Endothelial cell of umbilical vein (primary cell): ENCODE data around the gene ULBP2. TPM values are rescaled to one million over a fixed set of nuclear protein-coding genes. Genes with fewer than 3 reads are reported as not detected.

Experiments
- BruUV-seq: library from RNA; stranded (reverse); fragments of 400-500 nt; replicated peaks from 2 replicates; lab custom pipeline; 2021; lab: Mats Ljungman, UMichigan
- CTCF ChIA-PET: fragments of 300-600, 350-600 bp; sonication (Branson Sonifier 250); formaldehyde crosslinking; loops from one replicate; lab custom pipeline; 2021; ENCODE audit warnings: antibody characterized with exemption, inconsistent platforms; lab: Charles Lee
- POLR2A ChIA-PET: fragments of 300-600, 350-600 bp; sonication (Branson Sonifier 250); formaldehyde crosslinking; loops from one replicate; lab custom pipeline; 2021; ENCODE audit warnings: antibody characterized with exemption, inconsistent platforms; lab: Charles Lee
- DNase-seq: peaks from one replicate; pipeline ENCODE4 v3.0.0-alpha.2; 2011; ENCODE audit warnings: low read depth, low spot score
- FAIRE-seq: peaks from 2 replicates; lab custom pipeline; 2011; peaks lifted over from hg19 to GRCh38; lab: Jason Lieb, UNC
- H2AFZ ChIP-seq: 2 replicates; pipeline ENCODE4 v1.6.0; 2012; ENCODE audit warnings: low read depth, low read length, control low read depth, inconsistent platforms
- H3K27ac ChIP-seq: 2 replicates; pipeline ENCODE4 v1.5.1; 2011; ENCODE audit warnings: low read depth, mild to moderate bottlenecking, control low read depth, low read length, moderate library complexity; ENCODE audit not compliant: insufficient read depth
- H3K27me3 ChIP-seq, 2 experiments: 2 replicates each; pipeline versions ENCODE4 v1.6.0 to v1.6.1; 2011; ENCODE audit warnings: low read length in 2 of 2, mixed read lengths in 1 of 2; ENCODE audit not compliant: control insufficient read depth in 2 of 2, insufficient read depth in 2 of 2
- H3K36me3 ChIP-seq, 2 experiments: 2 replicates in 1 of 2; 3 replicates in 1 of 2; pipeline ENCODE4 v1.5.1; 2011; ENCODE audit warnings: low read length in 2 of 2, mild to moderate bottlenecking in 1 of 2, moderate library complexity in 1 of 2; ENCODE audit not compliant: control insufficient read depth in 2 of 2, insufficient read depth in 2 of 2; ENCODE audit errors: extremely low read depth in 1 of 2
- H3K4me1 ChIP-seq: 3 replicates; pipeline ENCODE4 v1.5.1; 2011; ENCODE audit warnings: mild to moderate bottlenecking, low read length; ENCODE audit not compliant: control insufficient read depth, insufficient read depth; ENCODE audit errors: extremely low read depth
- H3K4me2 ChIP-seq: 2 replicates; pipeline ENCODE4 v1.6.1; 2011; ENCODE audit warnings: low read length, control low read depth, mixed read lengths; ENCODE audit not compliant: insufficient read depth
- H3K4me3 ChIP-seq, 3 experiments: fragments of 200-600 bp in 1 of 3; sonication (generic), shearing (Covaris generic) in 1 of 3; replicated peaks in 1 of 3; 2 replicates each; pipeline ENCODE4 v1.5.1; 2011 to 2016; ENCODE audit warnings: control low read depth in 3 of 3, low read length in 3 of 3, mild to moderate bottlenecking in 2 of 3, inconsistent platforms in 1 of 3, low read depth in 1 of 3, moderate library complexity in 1 of 3; ENCODE audit not compliant: insufficient read depth in 1 of 3
- H3K79me2 ChIP-seq: 2 replicates; pipeline ENCODE4 v1.6.0; 2012; ENCODE audit warnings: low read length, inconsistent platforms; ENCODE audit not compliant: control insufficient read depth, insufficient read depth
- H3K9ac ChIP-seq: replicated peaks from 2 replicates; pipeline ENCODE3; 2011; ENCODE audit warnings: low read length, control low read depth; ENCODE audit not compliant: insufficient read depth; ENCODE audit errors: extremely low read depth
- H3K9me1 ChIP-seq: replicated peaks from 3 replicates; pipeline ENCODE4 v1.6.0; 2011; ENCODE audit warnings: mild to moderate bottlenecking, low read length; ENCODE audit not compliant: control insufficient read depth, insufficient read depth; ENCODE audit errors: extremely low read depth
- H3K9me3 ChIP-seq: replicated peaks from 2 replicates; pipeline ENCODE4 v1.5.1; 2012; ENCODE audit warnings: low read length, inconsistent platforms; ENCODE audit not compliant: control insufficient read depth, insufficient read depth
- H4K20me1 ChIP-seq: replicated peaks from 2 replicates; pipeline ENCODE3; 2011; ENCODE audit warnings: mild to moderate bottlenecking, low read length; ENCODE audit not compliant: control insufficient read depth, insufficient read depth; ENCODE audit errors: extremely low read depth
- CTCF ChIP-seq, 2 donors: IDR thresholded peaks; 1 replicate in 1 of 2; 2 replicates in 1 of 2; pipeline ENCODE4 v1.5.1; 2011; ENCODE audit warnings: low read length in 2 of 2, mild to moderate bottlenecking in 2 of 2, moderate library complexity in 2 of 2, control low read depth in 1 of 2, inconsistent platforms in 1 of 2, low read depth in 1 of 2; ENCODE audit not compliant: insufficient read depth in 1 of 2; ENCODE audit errors: extremely low read depth in 1 of 2
- EZH2 ChIP-seq: IDR thresholded peaks from 2 replicates; pipeline ENCODE4 v1.6.1; 2012; ENCODE audit warnings: borderline replicate concordance, low read depth, mild to moderate bottlenecking, moderate library complexity, low read length, inconsistent platforms; ENCODE audit not compliant: severe bottlenecking
- FOS ChIP-seq: IDR thresholded peaks from 2 replicates; pipeline ENCODE4 v1.6.1; 2011; ENCODE audit warnings: mild to moderate bottlenecking, low read length, moderate library complexity, borderline replicate concordance; ENCODE audit not compliant: insufficient read depth
- GATA2 ChIP-seq: IDR thresholded peaks from 2 replicates; pipeline ENCODE4 v1.7.0; 2011; ENCODE audit warnings: low read depth, mild to moderate bottlenecking, moderate library complexity, mixed read lengths, low read length; ENCODE audit not compliant: insufficient read length, insufficient read depth
- JUN ChIP-seq: IDR thresholded peaks from 2 replicates; pipeline ENCODE4 v1.6.1; 2011; ENCODE audit warnings: borderline replicate concordance, low read depth; ENCODE audit not compliant: insufficient read length, insufficient read depth
- MAX ChIP-seq: IDR thresholded peaks from 2 replicates; pipeline ENCODE4 v1.6.1; 2011; ENCODE audit not compliant: insufficient read depth, insufficient read length
- MYC ChIP-seq: IDR thresholded peaks from one replicate; pipeline ENCODE4 v1.6.1; 2011; ENCODE audit warnings: mild to moderate bottlenecking, low read depth, low read length
- POLR2A ChIP-seq: IDR thresholded peaks from 2 replicates; pipeline ENCODE4 v1.6.1; 2012; ENCODE audit warnings: low read depth, mild to moderate bottlenecking, control low read depth, low read length
- POLR2AphosphoS5 ChIP-seq: IDR thresholded peaks from 2 replicates; pipeline ENCODE4 v1.6.1; 2012; ENCODE audit warnings: low read depth, mild to moderate bottlenecking, control low read depth, low read length, moderate library complexity; ENCODE audit not compliant: insufficient read depth
- dilution Hi-C: fragments of 300-500 bp; cut with MboI; formaldehyde crosslinking; loops from one replicate; pipeline ENCODE4 v1.15.0; 2019; ENCODE audit warnings: low sequenced_read_pairs; ENCODE audit not compliant: extremely low pct_ligation_motif_present
- intact Hi-C: fragments of 100-400 bp; cut with micrococcal nuclease; formaldehyde crosslinking; loops from one replicate; pipeline ENCODE4 v1.10.0; 2022
- polyA plus RNA-seq, 4 experiments: library from polyadenylated mRNA; depleted of rRNA in 3 of 4; stranded (reverse) in 3 of 4; unstranded in 1 of 4; fragments of >200 nt; gene quantifications; 2 replicates each; pipeline versions ENCODE4 v1.2.1 to v1.2.3, GENCODE V29; 2011 to 2012; ENCODE audit warnings: missing spikeins in 1 of 4
- total RNA-seq: library from RNA; stranded (reverse); gene quantifications from 2 replicates; pipeline ENCODE4 v1.2.3, GENCODE V29; 2021

The ULBP2 gene
- total and polyA plus RNA-seq, 2 donors (not counting 3 experiments of a cell fraction or from before 2014, with no cell fraction given), result 7.0 to 22.8 TPM

- Histone ChIP-seq H3K4me1 (no peaks in the 10 kb centered on the region), H3K9ac (no peak overlapping the region), H3K27me3 (peaks cover 15% of the 10 kb centered on the region in 2 experiments), H4K20me1 (no peaks in the 10 kb centered on the region), H2AFZ (no peak overlapping the region), H3K79me2 (no peaks in the 10 kb centered on the region), H3K9me3 (no peaks in the 10 kb centered on the region), H3K9me1 (no peaks in the 10 kb centered on the region), H3K4me3 (no peak overlapping the region), H3K27ac (no peak overlapping the region), H3K4me2 (no peak overlapping the region), H3K36me3 (no peaks in the 10 kb centered on the region)
- ChIA-PET POLR2A (no interaction called here), CTCF (interaction anchor here (0.7 to 1.2 kb wide), 2 partner anchors 32 to 79 kb away, joined by 3 to 4 read pairs; no protein-coding TSS in a partner anchor)
- FAIRE-seq (no peak), DNase-seq (no peak)
- TF ChIP-seq MAX (no peak), EZH2 (no peak), FOS (no peak), CTCF (IDR thresholded peaks at IDR 0.05; ENCODE audit: extremely low read depth in 1 of 2, insufficient read depth in 1 of 2, low read depth in 1 of 2, low read length in 2 of 2) (no peak), POLR2A (no peak), MYC (no peak), JUN (no peak), POLR2AphosphoS5 (no peak), GATA2 (no peak)
- intact Hi-C loops, result no loop called here
- no TSS peak for BruUV-seq
- dilution Hi-C loops, result no loop called here
Observed at GRCh38 chr6:149917679-149918078, 24.1 kb upstream of the ULBP2 start.
